H9 (cell line): ENCODE data around the gene CDK2. TPM values are rescaled to one million over a fixed set of nuclear protein-coding genes. Genes with fewer than 3 reads are reported as not detected.
"Not testable (repeated sequence)": the region's sequence is repeated elsewhere in the genome, so short reads cannot be mapped to it uniquely, and the experiment has no call there.

Source experiments
- DNase-seq: peaks from one replicate; pipeline ENCODE4 v3.0.0-alpha.2; 2017
- H2AFZ ChIP-seq: one replicate; pipeline ENCODE4 v1.6.1; 2013; ENCODE audit warnings: mild to moderate bottlenecking, low read length, control low read depth, moderate library complexity
- H2AK5ac ChIP-seq: 2 replicates; pipeline ENCODE4 v1.6.1; 2013; ENCODE audit warnings: low read length, control low read depth, mixed read lengths; ENCODE audit not compliant: insufficient read length
- H2BK120ac ChIP-seq: one replicate; pipeline ENCODE4 v1.6.1; 2013; ENCODE audit warnings: low read depth, mild to moderate bottlenecking, low read length, control low read depth, inconsistent platforms; ENCODE audit not compliant: poor library complexity, severe bottlenecking
- H2BK12ac ChIP-seq: 2 replicates; pipeline ENCODE4 v1.6.1; 2013; ENCODE audit warnings: low read length, control low read depth, mixed read lengths, low read depth; ENCODE audit not compliant: insufficient read length
- H2BK15ac ChIP-seq: 2 replicates; pipeline ENCODE4 v1.6.1; 2013; ENCODE audit warnings: low read depth, low read length, control low read depth
- H2BK20ac ChIP-seq: one replicate; pipeline ENCODE4 v1.6.1; 2013; ENCODE audit warnings: low read depth, mild to moderate bottlenecking, low read length, control low read depth, inconsistent platforms; ENCODE audit not compliant: poor library complexity, severe bottlenecking
- H2BK5ac ChIP-seq: 2 replicates; pipeline ENCODE4 v1.6.1; 2013; ENCODE audit warnings: low read length, control low read depth, mixed read lengths; ENCODE audit not compliant: insufficient read length
- H3K14ac ChIP-seq: 2 replicates; pipeline ENCODE4 v1.6.1; 2013; ENCODE audit warnings: low read length, control low read depth; ENCODE audit not compliant: insufficient read depth
- H3K18ac ChIP-seq: 2 replicates; pipeline ENCODE4 v1.6.1; 2013; ENCODE audit warnings: low read depth, mild to moderate bottlenecking, mixed read lengths, low read length, control low read depth; ENCODE audit not compliant: insufficient read length
- H3K23ac ChIP-seq: 2 replicates; pipeline ENCODE4 v1.6.1; 2013; ENCODE audit warnings: low read length, control low read depth, mixed read lengths, low read depth; ENCODE audit not compliant: insufficient read length
- H3K23me2 ChIP-seq: 2 replicates; pipeline ENCODE4 v1.6.1; 2013; ENCODE audit warnings: low read depth, mild to moderate bottlenecking, mixed read lengths, low read length, control low read depth; ENCODE audit not compliant: insufficient read length, poor library complexity, severe bottlenecking
- H3K27ac ChIP-seq: 2 replicates; pipeline ENCODE4 v1.5.1; 2013; ENCODE audit warnings: low read length, control low read depth, mixed read lengths, low read depth; ENCODE audit not compliant: insufficient read length
- H3K27me3 ChIP-seq: 2 replicates; pipeline ENCODE4 v1.6.1; 2013; ENCODE audit warnings: low read length, control low read depth, inconsistent platforms; ENCODE audit not compliant: insufficient read depth
- H3K4ac ChIP-seq: 2 replicates; pipeline ENCODE4 v1.6.1; 2013; ENCODE audit warnings: low read depth, mild to moderate bottlenecking, control low read depth, inconsistent platforms, low read length, moderate library complexity
- H3K4me1 ChIP-seq: 2 replicates; pipeline ENCODE4 v1.6.1; 2013; ENCODE audit warnings: low read length, control low read depth, inconsistent platforms; ENCODE audit not compliant: insufficient read depth
- H3K4me2 ChIP-seq: 2 replicates; pipeline ENCODE4 v1.6.1; 2013; ENCODE audit warnings: low read length, control low read depth, mixed read lengths; ENCODE audit not compliant: insufficient read length, insufficient read depth
- H3K56ac ChIP-seq: 2 replicates; pipeline ENCODE4 v1.6.1; 2013; ENCODE audit warnings: low read depth, mild to moderate bottlenecking, mixed read lengths, low read length, control low read depth; ENCODE audit not compliant: insufficient read length
- H3K79me1 ChIP-seq: 2 replicates; pipeline ENCODE4 v1.6.1; 2013; ENCODE audit warnings: low read depth, mild to moderate bottlenecking, moderate library complexity, low read length, control low read depth, inconsistent platforms; ENCODE audit not compliant: insufficient read depth, poor library complexity, severe bottlenecking
- H3K79me2 ChIP-seq: 2 replicates; pipeline ENCODE4 v1.6.1; 2013; ENCODE audit warnings: low read length, control low read depth, inconsistent platforms; ENCODE audit not compliant: insufficient read depth
- H3K9ac ChIP-seq: 2 replicates; pipeline ENCODE4 v1.6.1; 2013; ENCODE audit warnings: low read length, control low read depth, mixed read lengths; ENCODE audit not compliant: insufficient read length; ENCODE audit errors: extremely low read depth
- H3K9me3 ChIP-seq: one replicate; pipeline ENCODE4 v1.6.1; 2013; ENCODE audit warnings: low read depth, low read length, inconsistent platforms; ENCODE audit not compliant: control insufficient read depth
- H3T11ph ChIP-seq: one replicate; pipeline ENCODE4 v1.6.1; 2013; ENCODE audit warnings: mild to moderate bottlenecking, low read length, control low read depth, inconsistent platforms
- H4K20me1 ChIP-seq: one replicate; pipeline ENCODE4 v1.6.1; 2013; ENCODE audit not compliant: control insufficient read depth, insufficient read length, insufficient read depth
- H4K5ac ChIP-seq: 2 replicates; pipeline ENCODE4 v1.6.1; 2013; ENCODE audit warnings: low read depth, mild to moderate bottlenecking, mixed read lengths, low read length, control low read depth; ENCODE audit not compliant: insufficient read length
- H4K8ac ChIP-seq: replicated peaks from 2 replicates; pipeline ENCODE4 v1.6.1; 2013; ENCODE audit warnings: low read length, control low read depth, mixed read lengths, low read depth; ENCODE audit not compliant: insufficient read length
- H4K91ac ChIP-seq: 2 replicates; pipeline ENCODE4 v1.6.1; 2013; ENCODE audit warnings: low read depth, mild to moderate bottlenecking, moderate library complexity, mixed read lengths, low read length, control low read depth; ENCODE audit not compliant: insufficient read length
- H3K27ac Mint-ChIP-seq, 3 experiments: 2 replicates in 2 of 3; 3 replicates in 1 of 3; pipeline ENCODE4 v1.8.0; 2020 to 2021; ENCODE audit warnings: mixed read lengths in 3 of 3, mild to moderate bottlenecking in 1 of 3, moderate library complexity in 1 of 3
- H3K27me3 Mint-ChIP-seq: 2 replicates; pipeline ENCODE4 v1.8.0; 2021; ENCODE audit warnings: low read depth, mild to moderate bottlenecking, moderate library complexity, mixed read lengths
- H3K36me3 Mint-ChIP-seq, 3 experiments: 2 replicates in 2 of 3; 3 replicates in 1 of 3; pipeline ENCODE4 v1.8.0; 2020 to 2021; ENCODE audit warnings: low read depth in 3 of 3, mixed read lengths in 3 of 3; ENCODE audit not compliant: insufficient read depth in 1 of 3
- H3K4me1 Mint-ChIP-seq, 2 experiments: 2 replicates each; pipeline ENCODE4 v1.8.0; 2020; ENCODE audit warnings: mixed read lengths in 2 of 2
- H3K4me3 Mint-ChIP-seq, 2 experiments: 2 replicates in 1 of 2; 3 replicates in 1 of 2; pipeline ENCODE4 v1.8.0; 2020 to 2021; ENCODE audit warnings: mild to moderate bottlenecking in 2 of 2, mixed read lengths in 2 of 2, moderate library complexity in 1 of 2
- H3K9me3 Mint-ChIP-seq, 2 experiments: 2 replicates in 1 of 2; 3 replicates in 1 of 2; pipeline ENCODE4 v1.8.0; 2020; ENCODE audit warnings: mild to moderate bottlenecking in 2 of 2, mixed read lengths in 2 of 2, moderate library complexity in 1 of 2
- WGBS: extraction: QIAGEN DNeasy Blood & Tissue Kit; methylation state at CpG from one replicate; pipeline ENCODE4 v1.1.7; 2013; ENCODE audit warnings: missing lambda C conversion rate, low lambda C conversion rate, mixed read lengths; ENCODE audit not compliant: insufficient read length; ENCODE audit errors: extremely low coverage; 5-methylcytosine and 5-hydroxymethylcytosine counted together
- total RNA-seq: library from RNA; stranded (reverse); gene quantifications from 2 replicates; pipeline ENCODE4 v1.2.1, GENCODE V29; 2021
- TF ChIP-seq, protein P1 (sequence below): fragments of 200-600 bp; sonication (generic); conservative IDR thresholded peaks from 3 replicates; pipeline ENCODE4 v1.8.0; 2021; ENCODE audit warnings: antibody characterized with exemption, mild to moderate bottlenecking

Gene CDK2
- total RNA-seq, 1 experiment from 2014 or later = 60.8 TPM

DNA sequence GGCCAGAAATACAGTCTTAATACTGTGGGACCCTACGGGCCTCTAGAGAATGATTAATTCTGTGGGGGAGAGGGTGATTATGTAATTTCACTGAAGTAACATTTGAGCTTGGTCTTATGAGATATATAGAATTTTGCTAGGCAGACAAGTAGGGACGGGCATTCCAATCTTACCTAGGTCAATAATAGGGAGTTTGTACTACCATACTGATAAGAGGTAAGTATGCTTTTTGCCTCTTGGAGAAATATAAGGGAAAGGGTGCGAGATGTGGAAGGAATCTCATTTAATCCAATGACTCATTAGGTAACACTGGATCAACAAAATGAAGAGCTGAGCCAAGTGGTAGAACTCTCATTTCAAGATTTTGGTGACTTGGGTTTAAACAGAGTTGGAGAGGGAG, 12.4 kb downstream of the CDK2 start:
- Histone ChIP-seq H3T11ph (no peak overlapping the region), H3K56ac (no peak overlapping the region), H3K18ac (no peak overlapping the region), H3K14ac (no peak overlapping the region), H4K8ac (no peak overlapping the region), H3K9ac (no peak overlapping the region), H3K27me3 (no peaks in the 10 kb centered on the region), H2BK20ac (no peak overlapping the region), H3K4me1 (no peaks in the 10 kb centered on the region), H2BK15ac (no peak overlapping the region), H3K79me1 (peaks cover 3% of the 10 kb centered on the region), H2BK5ac (no peak overlapping the region), H3K4ac (no peak overlapping the region), H2BK12ac (no peak overlapping the region), H3K23me2 (peaks cover 3% of the 10 kb centered on the region), H4K91ac (no peak overlapping the region), H2AK5ac (no peak overlapping the region), H2AFZ (no peak overlapping the region), H4K5ac (no peak overlapping the region), H3K23ac (no peak overlapping the region), H3K79me2 (peaks cover 14% of the 10 kb centered on the region; the same call in 1 of the 2 replicates), H3K9me3 (no peaks in the 10 kb centered on the region), H3K27ac (no peak overlapping the region), H4K20me1 (no peaks in the 10 kb centered on the region), H3K4me2 (no peak overlapping the region), H2BK120ac (no peak overlapping the region)
- TF ChIP-seq, protein P1, sequence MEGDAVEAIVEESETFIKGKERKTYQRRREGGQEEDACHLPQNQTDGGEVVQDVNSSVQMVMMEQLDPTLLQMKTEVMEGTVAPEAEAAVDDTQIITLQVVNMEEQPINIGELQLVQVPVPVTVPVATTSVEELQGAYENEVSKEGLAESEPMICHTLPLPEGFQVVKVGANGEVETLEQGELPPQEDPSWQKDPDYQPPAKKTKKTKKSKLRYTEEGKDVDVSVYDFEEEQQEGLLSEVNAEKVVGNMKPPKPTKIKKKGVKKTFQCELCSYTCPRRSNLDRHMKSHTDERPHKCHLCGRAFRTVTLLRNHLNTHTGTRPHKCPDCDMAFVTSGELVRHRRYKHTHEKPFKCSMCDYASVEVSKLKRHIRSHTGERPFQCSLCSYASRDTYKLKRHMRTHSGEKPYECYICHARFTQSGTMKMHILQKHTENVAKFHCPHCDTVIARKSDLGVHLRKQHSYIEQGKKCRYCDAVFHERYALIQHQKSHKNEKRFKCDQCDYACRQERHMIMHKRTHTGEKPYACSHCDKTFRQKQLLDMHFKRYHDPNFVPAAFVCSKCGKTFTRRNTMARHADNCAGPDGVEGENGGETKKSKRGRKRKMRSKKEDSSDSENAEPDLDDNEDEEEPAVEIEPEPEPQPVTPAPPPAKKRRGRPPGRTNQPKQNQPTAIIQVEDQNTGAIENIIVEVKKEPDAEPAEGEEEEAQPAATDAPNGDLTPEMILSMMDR = no peak
- H3K4me3 Mint-ChIP-seq = no peak overlapping the region
- H3K4me1 Mint-ChIP-seq = peaks cover 5 to 6% of the 10 kb centered on the region in 2 experiments; a peak in 2 of 4 replicates
- peaks cover 14 to 55% (median 51%) of the 10 kb centered on the region in 3 experiments; a peak in 6 of 7 replicates for H3K36me3 Mint-ChIP-seq
- DNase-seq = no peak
- WGBS = no CpG with 5 or more reads among the region's 3 CpGs
- H3K27me3 Mint-ChIP-seq = no peaks in the 10 kb centered on the region
- H3K27ac Mint-ChIP-seq = no peak overlapping the region
- H3K9me3 Mint-ChIP-seq = no peaks in the 10 kb centered on the region

GRCh38 chr12:55981882-55982281, 15.3 kb downstream of the CDK2 start:
- not testable (repeated sequence) for H3K79me1 ChIP-seq, H3K23me2 ChIP-seq, H4K5ac ChIP-seq, H3K4ac ChIP-seq, H3K14ac ChIP-seq, H3K27ac Mint-ChIP-seq, H3K27ac ChIP-seq, H3K9me3 Mint-ChIP-seq, H3K27me3 ChIP-seq, H4K91ac ChIP-seq, H2BK20ac ChIP-seq, H3K9me3 ChIP-seq, H3K9ac ChIP-seq, H2BK15ac ChIP-seq, H3K27me3 Mint-ChIP-seq, H3K4me1 Mint-ChIP-seq, H2BK5ac ChIP-seq, H3K18ac ChIP-seq, H3K23ac ChIP-seq, H3K4me2 ChIP-seq, H3K79me2 ChIP-seq, H2BK12ac ChIP-seq, H4K20me1 ChIP-seq, H2BK120ac ChIP-seq, H3T11ph ChIP-seq, H2AK5ac ChIP-seq, H3K4me1 ChIP-seq, H3K56ac ChIP-seq, H4K8ac ChIP-seq, DNase-seq, H3K4me3 Mint-ChIP-seq, H2AFZ ChIP-seq
- WGBS = no CpG with 5 or more reads among the region's 5 CpGs
- peaks cover 16 to 60% (median 53%) of the 10 kb centered on the region in 3 experiments; a peak in 6 of 7 replicates for H3K36me3 Mint-ChIP-seq
